Cardiac septum (tissue), 1 donor: ENCODE results near the gene PCCA. TPM values are rescaled to one million over a fixed set of nuclear protein-coding genes. Genes with fewer than 3 reads are reported as not detected.
"Not testable (repeated sequence)": the region's sequence is repeated elsewhere in the genome, so short reads cannot be mapped to it uniquely, and the experiment has no call there.

Source experiments
- DNase-seq: peaks from one replicate; pipeline ENCODE4 v3.0.0-alpha.2; 2020; ENCODE audit warnings: low spot score
- intact Hi-C: fragments of 100-400 bp; cut with DNase I; formaldehyde crosslinking; loops from one replicate; pipeline ENCODE4 v1.14.0; 2022
- total RNA-seq: library from RNA; stranded (reverse); fragmentation: NEBNext Ultra II Directional; extraction: Animal tissue kit (Norgen Biotek cat#: 25700); gene quantifications from one replicate; pipeline ENCODE4 v1.2.1, GENCODE V29; 2021
- donor health status: DM: no; HTN: no; CAD: no.

Gene PCCA
- total RNA-seq, 1 donor from 2014 or later = 51.2 TPM

DNA sequence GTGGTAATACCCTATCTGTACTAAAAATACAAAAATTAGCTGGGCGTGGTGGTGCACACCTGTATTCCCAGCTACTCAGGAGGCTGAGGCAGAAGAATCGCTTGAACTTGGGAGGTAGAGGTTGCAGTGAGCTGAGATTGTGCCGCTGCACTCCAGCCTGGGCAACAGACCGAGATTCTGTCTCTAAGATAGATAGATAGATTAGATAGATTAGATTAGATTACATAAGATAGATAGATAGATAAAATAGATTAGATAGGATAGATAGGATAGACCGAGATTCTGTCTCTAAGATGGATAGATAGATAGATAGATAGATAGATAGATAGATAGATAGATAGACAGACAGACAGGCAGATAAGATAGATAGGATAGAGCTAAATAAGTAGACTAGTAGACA lies 435.8 kb downstream of the PCCA start:
- intact Hi-C loops, DNase-seq: not testable (repeated sequence)

DNA sequence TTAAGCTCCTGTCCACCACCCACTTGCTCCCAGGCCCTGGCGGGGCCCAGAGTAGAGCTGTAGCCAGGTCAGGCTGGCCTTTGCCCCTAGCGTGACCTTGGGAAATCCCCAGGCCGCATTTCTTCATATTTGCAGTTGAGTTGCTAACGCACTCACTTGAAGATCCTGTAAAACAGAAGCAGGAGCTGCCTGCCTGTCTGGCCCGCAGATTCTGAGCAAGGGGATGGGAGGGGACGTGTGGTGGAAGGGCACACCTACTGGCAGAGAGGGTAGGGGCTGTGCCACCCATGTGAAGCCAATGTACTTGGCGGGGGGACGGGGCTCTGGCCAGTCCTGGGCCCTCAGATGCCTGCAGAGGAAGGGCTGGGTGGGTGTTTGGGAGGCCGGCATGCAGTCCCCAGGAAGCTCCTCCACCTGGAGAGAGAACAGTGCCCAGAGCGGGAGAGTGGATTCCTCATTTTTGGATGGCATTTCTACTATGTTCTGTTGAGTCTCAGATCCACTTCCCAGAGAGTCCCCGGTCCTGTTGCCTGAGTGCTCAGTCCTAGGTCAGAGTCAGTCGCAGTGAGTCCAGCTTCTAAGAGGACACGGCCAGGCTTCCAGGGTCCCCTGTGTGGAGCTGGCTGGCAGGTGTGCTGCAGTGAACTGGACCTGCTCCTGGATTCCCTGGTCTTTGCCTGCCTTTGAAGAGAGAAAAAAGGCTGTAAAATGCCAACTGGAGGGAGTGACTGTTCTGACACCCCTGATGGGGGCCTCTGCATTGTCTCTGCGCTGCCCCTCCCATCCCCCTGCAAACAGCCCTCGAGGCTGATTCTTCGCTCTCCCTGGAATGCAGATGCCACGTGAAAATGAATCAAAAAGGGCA lies 436.8 kb downstream of the PCCA start:
- no peak for DNase-seq
- intact Hi-C loops = no loop called here

GRCh38 chr13:100526318-100527000 lies 437.6 kb downstream of the PCCA start:
- DNase-seq = no peak
- intact Hi-C loops = no loop called here

- intact Hi-C loops = no loop called here
- no peak for DNase-seq
Measured at GRCh38 chr13:100527644-100528043, 438.8 kb downstream of the PCCA start.

DNA sequence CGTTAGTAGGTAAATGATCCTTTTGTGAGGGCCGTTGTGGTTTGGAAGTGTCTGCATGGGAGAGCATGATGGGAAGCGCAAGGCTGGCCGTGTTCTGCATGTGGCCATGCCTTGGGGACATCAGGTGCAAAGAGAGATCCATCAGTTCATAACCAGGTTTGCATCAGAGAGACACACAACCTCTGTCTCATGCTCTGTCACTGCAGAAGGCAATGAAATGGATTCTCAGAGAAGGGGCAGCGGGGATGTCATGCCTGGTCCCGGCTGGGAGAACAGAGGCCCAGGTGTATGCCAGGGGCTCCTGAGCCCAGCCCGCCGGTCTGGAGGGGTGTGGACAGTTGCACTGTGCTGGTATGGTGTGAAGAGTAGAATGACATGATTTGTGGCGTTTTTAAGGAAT lies 439.5 kb downstream of the PCCA start:
- no peak for DNase-seq
- intact Hi-C loops = no loop called here

DNA sequence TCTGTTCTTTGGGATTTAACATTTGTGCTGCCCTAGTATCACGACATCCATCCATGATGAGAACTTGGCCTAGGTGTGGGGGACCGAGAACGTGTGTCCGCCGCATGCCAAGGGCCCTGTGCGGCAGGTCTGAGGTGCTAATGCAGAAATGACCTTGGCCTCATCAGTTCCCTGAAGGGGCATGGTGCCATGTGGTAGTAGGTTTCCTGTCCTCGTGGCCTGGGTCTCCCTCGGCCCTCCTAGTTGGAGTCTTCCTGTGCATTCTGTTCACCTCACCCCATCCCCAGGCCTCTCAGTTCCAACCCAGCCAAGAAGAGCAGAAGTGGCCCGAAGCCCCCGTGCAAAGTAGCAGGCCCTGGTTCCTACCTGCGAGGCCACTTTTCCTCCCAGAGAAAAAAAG lies 439.9 kb downstream of the PCCA start:
- no peak for DNase-seq
- intact Hi-C loops = no loop called here

DNA sequence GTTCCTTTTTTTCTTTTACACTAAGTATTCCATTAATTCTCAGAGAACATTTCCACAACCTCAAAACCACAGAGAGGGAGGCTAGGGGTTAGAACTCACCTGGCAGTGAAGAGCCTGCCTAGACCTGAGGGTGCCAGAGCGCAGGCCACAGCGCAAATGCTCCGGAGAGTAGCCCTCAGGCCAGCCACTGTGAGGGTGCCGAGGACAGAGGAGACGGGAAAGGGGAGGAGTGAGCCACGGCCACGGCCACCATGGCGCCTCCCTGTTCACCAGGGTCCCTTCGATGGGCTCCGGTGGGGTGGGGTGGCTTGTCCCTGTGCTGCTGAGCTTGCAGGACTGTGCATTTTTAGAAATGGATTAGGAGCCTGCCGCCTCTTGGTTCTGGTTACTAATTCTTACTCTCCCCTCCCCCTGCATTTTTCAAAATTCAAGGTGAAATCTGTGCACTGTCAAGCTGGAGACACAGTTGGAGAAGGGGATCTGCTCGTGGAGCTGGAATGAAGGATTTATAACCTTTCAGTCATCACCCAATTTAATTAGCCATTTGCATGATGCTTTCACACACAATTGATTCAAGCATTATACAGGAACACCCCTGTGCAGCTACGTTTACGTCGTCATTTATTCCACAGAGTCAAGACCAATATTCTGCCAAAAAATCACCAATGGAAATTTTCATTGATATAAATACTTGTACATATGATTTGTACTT lies 440.9 kb downstream of the PCCA start:
- DNase-seq = no peak
- intact Hi-C loops = no loop called here

GRCh38 chr13:100530671-100531213 lies 441.8 kb downstream of the PCCA start:
- intact Hi-C loops = no loop called here
- no peak for DNase-seq

DNA sequence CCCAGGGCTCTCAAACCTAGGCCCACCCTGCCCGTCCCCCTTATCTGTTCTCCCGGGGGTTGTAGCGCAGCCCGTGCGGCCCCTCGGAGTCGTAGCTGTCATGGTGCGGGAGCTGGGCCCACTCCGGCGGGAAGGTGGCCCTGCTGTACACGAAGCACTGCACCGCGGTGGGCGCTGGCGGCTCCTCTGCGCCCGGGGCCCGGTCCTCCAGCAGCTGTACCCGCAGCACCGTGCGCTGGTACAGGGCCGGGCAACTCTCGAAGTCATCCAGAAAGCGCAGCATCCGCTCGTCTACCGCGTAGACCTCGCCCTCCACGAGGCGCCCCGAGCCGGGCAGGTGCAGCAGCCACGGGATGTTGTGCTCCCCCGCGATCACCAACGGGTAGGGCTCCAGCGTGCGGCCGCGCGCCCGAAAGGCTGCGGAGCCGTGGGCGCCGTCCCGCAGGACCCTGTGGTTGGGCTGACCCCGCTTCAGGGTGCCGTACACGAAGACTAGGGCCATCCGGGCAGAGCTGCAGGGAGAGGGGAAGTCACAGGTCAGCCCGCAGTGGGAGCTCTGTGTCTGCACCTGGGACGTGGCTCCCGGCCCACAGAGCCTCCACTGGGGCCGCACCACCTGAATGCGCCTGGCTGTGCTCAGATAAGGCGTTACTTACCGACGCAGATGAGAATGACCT lies 443.3 kb downstream of the PCCA start:
- no peak for DNase-seq
- intact Hi-C loops = no loop called here

GRCh38 chr13:100532836-100533435 lies 444.0 kb downstream of the PCCA start:
- DNase-seq = no peak
- intact Hi-C loops = no loop called here

GRCh38 chr13:100533588-100534041 lies 444.7 kb downstream of the PCCA start:
- intact Hi-C loops = no loop called here
- no peak for DNase-seq

DNA sequence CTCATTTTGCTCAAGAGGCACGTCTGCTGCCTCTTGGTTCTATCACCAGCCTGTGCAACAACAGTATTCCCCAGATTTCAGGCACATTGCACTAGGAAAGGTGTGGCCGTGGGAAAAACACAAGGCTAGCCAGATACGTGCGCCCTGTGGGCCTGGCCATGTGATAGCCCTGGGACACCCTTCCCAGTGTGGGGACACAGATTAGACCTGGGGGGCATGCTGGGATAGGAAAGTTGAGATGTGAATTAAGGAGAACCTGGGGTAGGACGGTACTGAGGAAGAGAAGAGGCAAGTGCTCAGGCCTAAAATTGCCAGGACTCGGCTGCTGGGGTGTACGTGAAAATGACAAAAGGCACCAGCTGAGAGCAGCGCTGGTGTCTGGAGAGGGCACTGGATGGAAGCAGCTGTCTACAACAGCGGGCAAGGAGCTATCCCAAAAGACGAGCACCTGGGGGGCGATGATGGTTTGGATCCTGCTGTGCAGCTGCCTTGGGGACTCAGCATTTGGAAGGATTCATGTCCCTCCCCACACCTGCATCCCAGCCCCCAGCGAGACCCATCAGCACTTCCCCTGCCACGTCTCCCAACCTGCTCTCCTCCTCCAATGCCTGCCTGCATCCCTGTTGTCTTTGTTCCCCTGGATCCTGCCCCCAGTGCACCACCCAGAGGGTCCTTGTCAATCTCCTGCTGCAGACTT lies 445.4 kb downstream of the PCCA start:
- intact Hi-C loops = no loop called here
- no peak for DNase-seq

GRCh38 chr13:100534911-100535310 lies 446.0 kb downstream of the PCCA start:
- no peak for DNase-seq
- intact Hi-C loops = no loop called here

DNA sequence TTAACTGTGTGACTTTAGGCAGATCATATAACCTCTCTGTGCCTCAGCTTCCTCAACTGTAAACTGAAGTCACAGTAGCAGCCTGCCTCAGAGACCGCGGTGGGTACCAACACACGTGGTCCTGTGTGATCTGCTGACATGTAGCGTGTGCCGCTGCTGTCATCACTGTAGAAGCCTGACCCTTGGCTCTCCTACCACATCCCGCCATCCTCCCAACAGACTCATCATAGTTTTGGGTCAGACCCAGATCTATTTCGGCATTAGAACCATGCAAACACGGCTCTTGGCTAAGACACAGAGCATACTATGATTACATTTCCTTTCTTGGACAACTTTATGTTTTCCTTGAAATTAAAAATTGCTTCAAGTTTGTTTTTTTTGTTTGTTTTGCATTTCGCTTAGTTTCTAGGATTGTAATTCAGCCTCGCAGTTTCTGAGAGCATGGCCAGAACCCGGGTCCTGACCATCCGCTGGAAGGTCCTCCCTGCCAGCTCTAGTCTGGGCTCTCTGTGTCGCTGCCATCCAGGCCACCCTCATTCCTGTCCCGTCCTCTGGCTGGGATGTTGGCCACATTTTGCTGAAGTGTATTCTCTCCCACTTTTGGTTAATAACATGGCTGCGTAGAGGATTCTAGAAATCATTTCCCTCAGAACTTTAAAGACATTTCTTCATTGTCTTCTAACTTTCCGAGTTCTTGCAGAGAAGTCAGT lies 446.7 kb downstream of the PCCA start:
- intact Hi-C loops = no loop called here
- DNase-seq = peak; percentile 60

GRCh38 chr13:100536643-100537180 lies 447.8 kb downstream of the PCCA start:
- no peak for DNase-seq
- intact Hi-C loops = no loop called here

GRCh38 chr13:100537486-100537885 lies 448.6 kb downstream of the PCCA start:
- intact Hi-C loops = no loop called here
- DNase-seq = no peak

DNA sequence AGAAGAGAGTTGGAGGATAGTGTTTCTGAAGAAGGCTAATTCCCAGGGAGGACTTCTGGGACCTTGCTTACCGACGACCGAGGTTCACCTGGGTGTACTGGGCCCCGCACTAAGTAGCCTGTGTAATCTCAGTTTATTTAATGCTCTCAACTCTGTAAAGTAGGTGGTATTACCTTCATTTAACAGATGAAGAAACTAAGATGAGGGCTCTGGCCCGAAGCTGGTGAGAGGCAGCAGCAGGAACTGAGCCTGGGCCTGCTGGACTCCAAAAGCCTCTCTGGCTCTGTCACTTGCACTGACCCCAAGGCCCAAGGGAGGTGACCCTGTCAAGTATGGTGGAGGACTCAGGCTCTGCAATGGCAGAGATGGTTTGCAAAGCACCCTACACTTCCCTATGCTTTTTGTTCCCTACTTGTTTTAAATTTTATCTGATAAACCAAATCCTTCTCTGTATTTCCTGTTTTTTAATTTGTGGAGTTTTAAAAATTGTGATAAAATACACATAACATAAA lies 449.1 kb downstream of the PCCA start:
- no peak for DNase-seq
- intact Hi-C loops = no loop called here

- intact Hi-C loops = no loop called here
- no peak for DNase-seq
Measured at GRCh38 chr13:100540621-100541020, 451.7 kb downstream of the PCCA start.
